Lung microvascular endothelial cell (primary cell): ENCODE results near the gene SLC2A6. TPM values are rescaled to one million over a fixed set of nuclear protein-coding genes. Genes with fewer than 3 reads are reported as not detected.

Experiments
- DNase-seq, 2 donors: peaks; one replicate each; pipeline versions ENCODE4 v3.0.0 to v3.0.0-alpha.2; 2010; ENCODE audit warnings: low read depth in 2 of 2
- total RNA-seq: library from RNA; depleted of rRNA; stranded (reverse); fragments of >200 nt; gene quantifications from 2 replicates; pipeline ENCODE4 v1.2.1, GENCODE V29; 2014

Gene SLC2A6
- total RNA-seq, 1 donor from 2014 or later, result 12.1 TPM

DNA sequence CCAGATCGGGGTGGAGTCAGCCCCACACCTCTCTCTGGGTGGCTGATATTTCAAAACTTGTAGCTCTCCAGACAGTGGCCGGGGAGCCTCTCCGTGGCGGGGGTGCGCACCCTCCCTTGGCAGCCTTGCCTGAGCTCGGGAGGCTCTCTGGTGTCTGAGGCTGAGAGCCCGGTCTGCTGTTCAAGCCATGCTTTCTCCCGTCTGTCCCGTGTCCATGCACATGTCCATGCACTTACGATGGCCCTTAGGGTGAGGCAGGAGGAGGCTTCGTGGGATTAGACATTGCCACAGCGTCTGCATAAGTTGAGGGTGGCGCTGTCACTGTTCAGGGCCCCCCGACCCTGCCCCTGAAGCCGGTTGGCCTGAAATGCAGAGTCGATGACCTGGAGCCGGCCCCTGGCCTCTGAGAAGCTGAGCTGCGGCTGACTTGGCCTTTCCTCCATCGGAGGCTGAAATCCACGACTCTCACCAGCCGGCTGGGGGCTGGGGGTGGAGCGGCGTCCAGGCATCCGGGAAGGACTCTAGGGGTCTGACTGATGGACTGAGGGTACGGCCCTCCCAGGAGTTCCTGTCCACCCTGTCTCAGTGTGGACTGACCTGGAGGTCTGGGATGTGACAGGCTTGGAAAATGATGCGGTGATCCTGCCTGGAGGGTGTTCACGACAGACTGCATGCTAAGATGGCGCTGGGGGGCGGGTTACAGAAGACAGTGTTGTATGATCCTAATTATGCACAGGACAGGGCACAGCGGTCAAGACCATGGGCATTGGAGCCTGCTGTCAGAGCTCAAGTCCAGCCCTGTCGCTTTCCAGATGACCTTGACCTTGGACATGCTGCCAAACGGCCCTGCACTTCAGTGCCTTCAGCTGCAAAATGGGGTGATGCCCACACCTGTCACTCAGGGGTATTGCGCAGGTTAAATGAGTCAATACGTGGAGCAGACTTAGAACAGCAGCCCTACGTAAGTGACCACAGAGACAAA is 18.3 kb upstream of the SLC2A6 start:
- DNase-seq, result no peak

DNA sequence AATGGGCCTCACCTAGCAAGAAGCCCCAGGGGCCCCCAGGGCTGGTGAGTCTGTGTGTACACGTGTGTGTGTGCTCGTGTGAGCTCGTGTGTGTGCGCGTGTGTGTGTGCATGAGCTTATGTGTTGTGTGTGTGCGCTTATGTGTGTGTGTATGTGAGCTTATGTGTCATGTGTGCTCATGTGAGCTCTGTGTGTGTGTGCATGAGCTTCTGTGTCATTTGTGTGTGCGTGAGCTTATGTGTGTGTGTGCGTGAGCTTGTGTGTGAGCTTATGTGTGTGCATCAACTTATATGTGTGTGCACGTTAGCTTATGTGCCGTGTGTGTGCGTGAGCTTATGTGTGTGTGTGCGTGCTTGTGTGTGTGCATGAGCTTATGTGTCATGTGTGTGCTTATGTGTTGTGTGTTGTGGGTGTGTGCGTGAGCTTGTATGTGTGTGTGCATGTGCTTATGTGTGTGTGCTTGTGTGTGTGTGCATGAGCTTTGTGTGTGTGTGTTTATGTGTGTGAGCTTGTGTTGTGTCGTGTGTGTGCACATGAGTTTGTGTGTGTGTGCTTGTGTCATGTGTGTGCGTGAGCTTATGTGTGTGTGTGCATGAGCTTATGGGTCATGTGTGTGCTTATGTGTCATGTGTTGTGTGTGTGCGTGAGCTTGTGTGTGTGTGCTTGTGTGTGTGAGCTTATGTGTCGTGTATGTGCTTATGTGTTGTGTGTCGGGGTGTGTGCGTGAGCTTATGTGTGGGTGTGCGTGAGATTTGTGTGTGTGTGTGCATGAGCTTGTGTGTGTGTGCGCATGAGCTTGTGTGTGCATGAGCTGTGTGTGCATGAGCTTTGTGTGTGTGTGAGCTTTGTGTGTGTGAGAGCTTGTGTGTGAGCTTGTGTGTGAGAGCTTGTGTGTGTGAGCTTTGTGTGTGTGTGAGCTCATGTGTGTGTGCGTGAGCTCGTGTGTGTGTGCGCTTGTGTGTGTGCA is 16.7 kb upstream of the SLC2A6 start:
- DNase-seq, result no peak

DNA sequence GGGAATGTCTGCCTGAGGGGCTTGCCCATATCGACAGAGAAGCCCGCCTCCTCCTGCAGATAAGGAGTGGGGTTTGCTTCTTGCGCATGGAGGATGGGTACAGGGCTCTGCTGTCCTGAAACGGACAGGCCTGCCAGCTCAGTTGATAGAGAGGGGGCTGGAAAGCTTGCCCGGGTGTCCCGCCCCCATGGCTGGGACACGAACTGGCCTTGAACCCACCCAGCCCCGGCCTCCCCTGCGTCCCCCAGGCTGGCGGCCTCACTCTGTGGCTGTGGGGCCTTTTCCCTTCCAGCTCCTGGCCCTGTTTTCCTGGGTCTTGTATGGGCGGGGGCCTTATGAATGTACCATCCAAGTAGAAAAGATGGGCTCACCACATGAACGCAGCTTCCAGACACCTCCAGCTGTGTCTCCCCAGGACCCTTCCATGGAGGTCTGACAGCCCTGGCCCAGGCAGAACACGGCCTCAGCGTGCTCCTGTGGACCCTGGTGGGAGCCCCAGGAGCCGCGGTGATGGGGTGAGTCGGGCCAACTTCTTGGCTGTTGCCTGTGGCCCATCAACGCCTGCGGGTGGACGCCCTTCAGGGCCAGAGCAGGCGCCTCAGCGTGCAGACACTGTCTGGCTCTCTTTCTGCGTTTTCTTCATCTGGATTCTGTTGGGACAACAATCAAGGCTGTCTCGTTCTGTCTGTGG is 15.9 kb upstream of the SLC2A6 start:
- DNase-seq, result no peak

DNA sequence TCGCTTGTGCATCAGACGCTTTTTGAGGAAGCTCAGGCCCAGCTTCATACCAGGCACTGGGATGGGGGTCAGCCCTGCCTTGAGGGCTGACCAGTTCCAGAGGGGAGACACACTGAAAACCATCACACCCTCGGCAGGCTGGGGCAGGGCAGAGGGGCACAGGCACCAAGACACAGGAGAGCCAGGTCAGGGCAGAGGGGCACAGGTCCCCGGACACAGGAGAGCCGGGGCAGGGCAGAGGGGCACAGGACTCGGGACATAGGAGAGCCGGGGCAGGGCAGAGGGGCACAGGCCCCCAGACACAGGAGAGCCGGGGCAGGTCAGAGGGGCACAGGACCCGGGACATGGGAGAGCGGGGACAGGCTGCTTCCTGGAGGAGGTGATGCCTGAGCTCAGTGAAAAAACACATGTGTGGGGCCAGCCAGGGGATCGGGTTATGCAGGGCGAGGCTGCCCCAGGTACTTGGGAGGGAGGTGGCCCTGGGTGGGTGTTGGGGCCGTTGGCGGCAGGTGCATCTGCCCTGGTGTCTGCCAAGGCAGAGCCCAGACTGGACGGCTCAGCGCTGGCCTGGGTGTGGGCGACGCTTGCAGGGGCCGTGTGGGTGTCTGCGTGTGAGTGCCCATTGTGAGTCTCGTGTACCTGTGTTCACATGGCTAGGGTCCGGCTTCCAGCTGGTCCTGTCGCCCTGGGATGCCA is 15.1 kb upstream of the SLC2A6 start:
- DNase-seq, result no peak

DNA sequence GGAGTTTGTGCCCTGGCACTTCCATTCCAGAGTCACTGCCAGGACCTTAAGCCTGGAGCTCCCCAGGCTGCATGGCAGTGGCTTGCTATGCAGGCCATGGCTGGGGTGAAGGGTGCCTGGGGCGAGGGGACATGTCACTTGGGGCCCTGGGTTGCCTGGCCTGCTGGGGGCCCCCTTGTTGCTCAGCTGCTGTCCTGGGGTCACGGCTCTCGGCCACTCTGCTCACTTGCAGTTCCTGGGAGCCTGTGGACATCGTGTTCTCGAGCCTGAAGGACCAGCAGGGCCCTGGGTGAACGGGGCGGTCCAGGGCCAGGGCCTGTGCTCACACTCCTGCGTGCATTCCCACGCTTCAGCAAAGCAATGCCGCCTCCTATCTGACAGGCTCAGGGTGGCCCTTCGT is 14.5 kb upstream of the SLC2A6 start:
- no peak for DNase-seq

DNA sequence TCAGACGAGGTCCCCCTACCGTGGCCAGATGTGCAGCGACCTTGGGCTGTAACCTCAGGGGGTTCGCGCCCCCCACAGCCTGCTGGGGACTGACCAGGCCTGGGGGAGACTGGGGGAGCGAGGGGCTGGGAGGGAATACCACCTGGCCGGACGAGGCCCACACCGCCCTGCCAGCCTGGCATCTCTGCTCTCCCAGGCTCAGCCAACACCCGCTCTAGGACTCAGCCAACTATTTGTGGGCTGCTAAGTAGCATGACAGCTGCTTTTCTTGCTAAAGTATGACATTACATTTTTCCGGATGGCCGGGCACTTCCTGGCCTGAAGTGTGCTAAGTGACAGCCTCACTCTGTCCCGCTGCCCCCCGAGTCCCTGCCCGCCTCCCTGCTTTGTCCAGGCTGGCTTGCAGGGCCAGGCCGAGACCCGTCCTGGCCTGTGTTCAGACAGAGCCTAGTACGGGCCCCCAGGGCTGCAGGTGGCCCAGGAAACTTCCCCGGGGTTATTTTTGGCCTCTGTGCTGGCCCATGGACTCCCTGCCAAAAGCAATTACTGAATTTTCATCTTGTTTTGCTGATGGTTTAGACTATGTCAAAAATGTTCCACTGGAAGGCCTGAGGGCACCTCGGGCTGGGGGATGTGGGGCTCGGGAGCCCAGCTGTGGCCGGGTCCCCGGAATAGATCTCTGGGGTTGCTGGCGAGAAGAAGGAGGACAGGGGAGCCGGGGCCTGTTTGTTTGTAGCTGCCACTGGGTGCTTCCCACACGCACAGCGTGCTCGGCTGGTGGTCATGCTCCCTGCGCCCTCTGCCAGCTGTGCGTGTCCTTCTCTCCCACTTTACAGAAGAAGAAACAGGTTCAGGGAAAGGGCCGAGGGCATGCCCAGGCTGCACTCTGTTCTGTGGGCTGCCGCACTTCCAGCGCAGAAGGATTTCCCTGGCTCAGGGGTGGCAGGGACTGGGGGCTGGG is 13.4 kb upstream of the SLC2A6 start:
- peak in 1 of 2 donors; percentile 57 for DNase-seq

DNA sequence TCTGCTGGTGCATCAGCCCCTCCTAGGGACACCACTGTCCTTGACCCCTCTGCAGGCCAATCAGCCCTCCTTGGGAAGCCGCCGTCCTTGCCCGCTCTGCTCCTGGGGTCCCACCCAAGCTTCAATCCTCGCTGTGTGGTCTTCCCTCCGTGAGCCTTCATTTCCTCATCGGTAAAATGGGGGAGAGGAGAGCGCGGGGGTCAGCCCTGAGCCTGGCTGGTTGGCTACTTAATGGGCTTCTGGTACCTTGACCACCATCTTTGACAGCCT is 12.7 kb upstream of the SLC2A6 start:
- DNase-seq, result no peak

DNA sequence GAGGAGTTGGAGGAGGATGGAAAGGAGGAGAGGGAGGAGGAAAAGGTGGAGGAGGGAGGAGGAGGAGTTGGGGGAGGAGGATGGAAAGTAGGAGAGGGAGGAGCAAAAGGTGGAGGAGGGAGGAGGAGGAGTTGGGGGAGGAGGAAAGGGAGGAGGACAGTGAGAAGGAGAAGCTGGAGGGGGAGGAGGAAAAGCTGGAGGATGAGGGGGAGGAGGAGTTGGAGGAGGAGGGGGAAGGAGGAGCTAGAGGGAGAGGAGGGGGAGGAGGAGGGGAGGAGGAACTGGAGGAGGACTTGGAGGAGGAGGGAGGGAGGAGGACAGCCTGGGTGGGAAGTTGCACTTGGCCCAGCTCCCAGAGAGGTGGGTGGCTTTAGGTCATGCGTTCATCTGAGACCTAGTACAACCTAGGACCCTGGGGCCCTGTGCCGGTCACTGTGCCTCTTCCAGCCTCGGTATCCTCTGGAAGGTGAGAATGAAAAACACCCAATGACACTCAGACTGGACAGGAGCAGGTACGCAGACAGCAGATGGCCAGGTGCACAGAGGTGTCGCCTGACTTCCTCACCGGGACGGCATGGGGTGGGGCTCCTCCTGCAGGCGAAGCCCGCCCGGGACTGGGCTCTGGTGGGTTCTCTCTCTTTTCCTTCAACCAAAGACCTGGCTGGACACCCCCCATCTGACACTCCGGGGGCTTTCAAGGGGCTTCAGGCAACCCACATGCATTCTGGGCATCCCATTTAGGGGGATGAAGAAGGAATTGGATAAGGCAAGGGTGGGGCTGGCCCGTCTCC is 12.2 kb upstream of the SLC2A6 start:
- DNase-seq, result no peak

DNA sequence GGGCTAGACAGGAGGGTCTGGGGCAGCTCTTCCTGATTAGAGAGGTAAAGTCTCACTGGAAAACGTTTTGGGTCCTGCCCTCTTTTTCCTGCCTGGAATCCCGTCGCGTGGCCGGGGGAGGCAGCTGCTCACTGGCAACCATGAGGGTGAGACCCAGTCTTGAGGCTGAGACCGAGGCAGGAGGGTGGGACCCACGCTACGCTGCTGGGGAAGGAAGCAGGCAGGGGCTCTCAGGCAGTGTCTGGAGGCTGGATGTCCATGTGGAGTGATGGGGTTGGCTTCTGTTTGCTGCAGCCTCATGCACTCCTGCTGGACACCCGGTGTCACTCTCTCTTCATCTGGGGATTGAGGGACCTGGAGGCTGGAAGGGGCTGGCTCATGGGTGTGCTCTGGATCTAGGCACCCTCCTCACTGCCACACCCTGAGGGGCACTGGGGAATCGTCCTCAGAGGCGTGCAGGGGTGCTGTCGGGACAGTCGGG is 11.3 kb upstream of the SLC2A6 start:
- DNase-seq, result no peak

DNA sequence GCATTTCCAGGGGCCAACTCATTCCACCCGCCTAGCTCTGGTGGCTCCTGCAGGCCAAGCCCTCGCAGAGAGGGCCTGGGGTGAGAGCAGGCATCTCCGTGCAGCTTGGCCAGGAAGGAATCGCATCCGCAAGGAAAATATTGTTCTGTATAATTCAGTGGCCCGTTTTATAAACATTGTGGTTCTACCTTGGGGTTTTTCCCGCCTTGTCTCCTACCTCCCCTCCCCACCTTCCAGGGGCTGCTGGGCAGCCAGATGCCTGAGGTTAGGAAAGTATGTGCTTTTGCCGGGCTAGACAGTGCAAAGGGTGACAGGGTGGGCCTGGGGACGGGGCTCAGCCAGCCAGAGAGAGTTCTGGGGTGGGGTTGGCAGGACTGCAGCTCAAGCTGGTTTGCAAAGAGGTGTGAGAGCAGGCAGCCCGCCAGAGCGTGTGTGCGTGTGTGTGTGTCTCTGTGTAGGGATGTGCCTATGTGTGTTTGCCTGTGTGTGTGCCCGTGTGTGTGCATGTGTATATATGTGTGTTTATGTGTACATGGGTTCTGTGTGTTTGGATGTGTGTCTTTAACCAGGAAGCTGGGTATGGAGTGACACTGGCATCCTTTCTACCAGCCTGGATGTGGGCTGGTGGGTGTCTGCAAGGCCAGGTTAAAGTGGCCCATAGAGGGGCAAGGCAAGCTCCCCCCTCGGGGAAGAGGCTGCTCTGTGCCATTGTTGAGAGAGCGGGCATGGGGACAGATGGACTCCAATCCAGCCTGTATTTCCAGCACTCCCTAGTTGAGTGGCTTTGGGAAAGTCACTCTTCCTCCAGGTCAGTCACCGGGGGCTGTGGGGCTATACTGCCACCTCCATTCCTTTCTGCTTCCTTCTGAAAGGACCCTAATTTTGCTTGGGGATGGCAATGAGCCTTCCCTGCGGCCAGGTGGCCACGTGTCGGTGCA is 10.6 kb upstream of the SLC2A6 start:
- DNase-seq, result no peak

DNA sequence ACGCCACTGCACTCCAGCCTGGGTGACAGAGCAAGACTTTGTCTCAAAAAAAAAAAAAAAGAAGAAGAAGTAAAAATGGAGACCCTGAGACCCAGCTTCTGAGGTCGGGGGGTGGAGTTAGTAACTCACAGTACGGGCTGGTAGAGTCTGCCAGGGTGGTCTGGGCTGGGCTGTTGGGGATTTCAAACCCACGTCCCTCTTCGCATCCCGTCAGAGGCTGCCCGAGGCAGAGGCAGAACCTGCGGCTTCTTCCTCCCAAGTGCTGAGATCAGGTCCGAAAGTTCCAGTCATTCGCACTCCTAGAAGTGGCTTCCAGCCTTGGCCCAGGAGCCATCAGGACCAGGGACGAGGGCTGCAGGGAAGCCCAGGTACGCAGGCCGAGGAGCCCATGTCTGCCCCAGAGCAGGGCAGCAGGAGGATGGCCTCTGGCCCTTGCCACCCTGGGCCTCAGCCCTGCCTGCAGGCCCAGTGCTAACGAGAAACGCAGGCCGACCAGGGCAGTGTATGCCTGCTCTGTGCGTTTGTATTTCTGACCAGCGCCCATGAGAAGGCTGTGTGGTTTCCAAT is 9.9 kb upstream of the SLC2A6 start:
- DNase-seq, result no peak

DNA sequence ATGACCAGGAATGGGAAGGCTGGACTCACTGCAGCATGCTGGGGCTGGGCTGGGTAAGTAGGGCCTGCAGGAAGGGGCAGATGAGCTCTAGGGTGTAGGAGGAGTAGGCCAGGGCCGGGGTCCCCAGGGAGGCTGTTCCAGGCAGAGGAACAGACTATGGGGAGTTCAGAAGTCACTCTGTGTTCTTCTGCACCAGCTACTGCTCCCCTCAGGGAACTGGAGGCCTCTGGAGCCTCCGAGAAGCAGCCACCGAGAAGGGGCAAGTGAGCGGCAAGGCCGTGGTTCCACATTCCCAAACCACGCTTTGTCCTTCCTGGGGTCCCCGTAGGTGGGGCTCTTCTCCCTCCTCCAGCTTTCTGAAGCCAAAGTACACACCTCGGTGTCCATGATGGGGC is 8.4 kb upstream of the SLC2A6 start:
- no peak for DNase-seq

DNA sequence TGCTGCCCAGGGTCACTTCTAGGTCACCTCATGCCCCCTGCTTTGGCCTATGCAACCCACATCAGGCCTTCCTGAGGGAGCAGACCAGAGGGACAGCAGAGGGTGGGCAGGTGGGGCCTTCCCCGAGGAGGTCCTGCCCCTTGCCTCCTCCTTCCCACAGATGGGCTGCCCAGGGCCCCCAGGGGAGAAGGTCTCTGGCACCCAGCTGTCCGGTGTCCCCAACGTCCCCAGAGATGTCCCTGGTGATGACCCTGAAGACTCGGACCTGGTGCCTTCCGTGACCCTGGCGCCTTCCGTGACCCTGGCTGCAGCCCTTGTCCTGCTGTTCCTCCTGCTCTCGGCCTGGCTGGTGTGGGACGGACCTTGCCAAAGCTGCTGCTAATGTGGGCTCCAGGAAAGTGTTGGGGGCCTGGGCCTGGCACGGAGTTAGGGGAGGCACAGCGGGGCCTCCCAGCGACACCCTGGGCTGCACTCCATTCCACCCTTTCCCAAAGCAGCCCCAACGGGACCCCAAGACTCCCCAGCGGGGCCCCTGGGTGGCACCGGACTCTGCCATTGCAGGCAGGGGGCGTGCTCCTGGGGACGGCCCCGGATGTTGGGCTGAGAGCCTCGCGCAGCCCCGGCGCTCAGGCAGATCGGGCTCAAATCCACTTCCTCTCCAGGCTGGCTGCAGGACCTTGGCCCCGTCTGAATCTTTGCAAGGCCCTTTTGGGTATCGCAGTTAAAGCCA is 6.8 kb upstream of the SLC2A6 start:
- DNase-seq, result no peak

DNA sequence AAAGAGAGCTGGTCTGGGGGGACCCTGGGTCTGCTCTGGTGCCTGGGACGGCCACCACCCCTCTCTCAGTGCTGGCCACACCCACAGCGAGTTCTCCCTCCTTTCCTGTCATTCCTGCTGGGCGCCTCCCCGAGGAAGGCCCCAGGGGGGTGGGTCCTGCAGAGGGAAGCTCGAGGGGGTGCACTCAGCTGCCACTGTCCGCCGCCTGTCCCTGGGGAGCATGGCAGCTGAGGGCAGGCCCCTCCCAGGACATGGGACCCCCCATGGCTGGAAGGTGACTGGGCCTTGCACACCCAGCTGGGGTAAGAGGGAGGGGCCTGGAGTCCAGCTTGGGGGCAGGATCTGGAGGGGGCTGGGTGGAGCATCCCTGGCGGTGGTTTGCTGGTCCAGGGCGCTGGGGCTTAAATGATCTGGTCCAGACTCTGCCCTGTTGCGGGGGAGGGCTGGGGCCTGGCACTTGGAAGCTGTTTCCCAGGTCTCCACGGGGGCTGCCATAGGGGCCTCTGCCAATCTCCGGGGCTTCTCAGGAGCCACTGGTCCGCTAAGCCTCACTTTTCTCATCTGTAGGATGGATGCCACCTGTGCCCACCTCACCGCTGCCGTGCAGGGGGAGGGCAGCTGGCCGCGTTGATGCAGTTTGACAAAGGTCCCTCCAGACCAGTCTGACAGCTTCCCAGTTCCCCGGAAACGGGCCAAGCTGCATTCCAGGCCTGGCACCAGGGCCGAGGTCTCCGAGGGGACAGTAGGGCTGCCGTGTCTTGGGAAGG is 6.0 kb upstream of the SLC2A6 start:
- no peak for DNase-seq

DNA sequence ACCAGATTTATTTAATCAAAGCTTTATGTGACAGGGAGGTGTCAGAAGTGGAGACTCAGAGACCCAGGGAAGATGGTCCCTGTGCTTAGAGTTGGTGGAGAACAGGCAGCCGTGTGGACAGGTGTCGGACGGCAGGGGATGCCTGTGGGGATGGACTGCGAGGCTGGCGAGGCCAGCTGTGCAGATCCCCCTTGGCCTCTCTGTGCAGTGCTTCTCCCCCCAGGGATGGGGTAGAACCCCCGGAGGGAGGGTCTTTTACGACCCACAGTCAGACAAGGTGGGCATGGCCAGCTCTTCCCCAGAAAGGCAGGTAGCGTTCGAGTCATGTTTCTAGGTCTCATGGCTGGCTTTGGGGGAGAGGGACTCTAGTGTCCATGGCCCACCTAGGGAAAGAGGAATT is 4.7 kb upstream of the SLC2A6 start:
- DNase-seq, result no peak
